ENCODE measurements around the gene HOXB4.
A peak's percentile ranks its signal among the peaks of the same experiment; 100 is the strongest.

The HOXB4 gene

DNA sequence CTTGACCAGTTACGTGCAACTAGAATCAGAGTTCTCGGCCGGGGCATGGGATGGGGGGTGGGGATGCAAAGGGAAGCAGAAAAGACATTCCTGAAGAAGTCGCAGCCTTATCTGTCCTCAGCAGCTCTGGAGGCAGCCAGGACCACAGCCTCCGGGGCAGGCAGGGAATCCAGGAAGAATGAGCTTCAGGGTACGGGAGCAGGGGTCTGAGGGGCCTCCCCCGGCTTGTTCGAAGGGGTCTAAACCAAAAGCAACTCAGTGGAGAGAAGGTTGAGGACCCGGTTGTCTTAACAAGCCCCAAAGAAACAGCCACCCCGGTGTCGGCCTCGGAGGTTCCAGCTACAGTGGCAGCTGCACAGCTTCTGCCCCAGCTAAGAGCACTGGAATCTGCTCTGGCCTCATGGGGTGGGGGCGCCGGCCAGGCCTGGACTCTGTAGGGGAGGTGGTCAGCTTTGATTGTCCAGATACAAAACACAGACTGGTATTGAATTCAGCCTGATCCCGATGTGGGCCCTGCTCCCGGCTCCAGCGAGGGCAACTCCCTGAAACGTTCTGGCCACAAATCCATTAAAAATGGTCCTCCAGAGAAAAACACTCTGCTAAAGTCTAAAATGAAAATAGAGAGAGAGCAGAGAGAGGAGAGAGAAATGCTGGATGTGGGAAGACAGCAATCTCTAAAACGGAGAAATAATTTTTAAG, 7.7 kb downstream of the HOXB4 start:
- H3K9me3 ChIP-seq (ENCODE audit: control insufficient read depth in 1 of 2, low read length in 2 of 2): no peaks in the 10 kb centered on the region
- H3K36me3 ChIP-seq (ENCODE audit: control insufficient read depth in 1 of 2, insufficient read depth in 2 of 2, low read length in 2 of 2): no peaks in the 10 kb centered on the region
- peak overlapping the region in 1 of 2 donors; percentile 53 for H3K4me3 ChIP-seq (ENCODE audit: low read depth in 1 of 2, low read length in 2 of 2)
- H3K4me1 ChIP-seq (ENCODE audit: control insufficient read depth in 1 of 2, insufficient read depth in 2 of 2, low read length in 2 of 2): peaks cover 7 to 15% of the 10 kb centered on the region in 2 donors
- H3K27ac ChIP-seq (ENCODE audit: low read depth, low read length): peak overlapping the region; percentile 44
- H3K27me3 ChIP-seq (ENCODE audit: control insufficient read depth in 1 of 2, insufficient read depth in 2 of 2, low read length in 2 of 2): peaks cover 76 to 96% of the 10 kb centered on the region in 2 donors
- peak overlapping the region in 1 of 2 donors; percentile 16 for H3K9ac ChIP-seq (ENCODE audit: low read depth in 1 of 2, low read length in 2 of 2)

DNA sequence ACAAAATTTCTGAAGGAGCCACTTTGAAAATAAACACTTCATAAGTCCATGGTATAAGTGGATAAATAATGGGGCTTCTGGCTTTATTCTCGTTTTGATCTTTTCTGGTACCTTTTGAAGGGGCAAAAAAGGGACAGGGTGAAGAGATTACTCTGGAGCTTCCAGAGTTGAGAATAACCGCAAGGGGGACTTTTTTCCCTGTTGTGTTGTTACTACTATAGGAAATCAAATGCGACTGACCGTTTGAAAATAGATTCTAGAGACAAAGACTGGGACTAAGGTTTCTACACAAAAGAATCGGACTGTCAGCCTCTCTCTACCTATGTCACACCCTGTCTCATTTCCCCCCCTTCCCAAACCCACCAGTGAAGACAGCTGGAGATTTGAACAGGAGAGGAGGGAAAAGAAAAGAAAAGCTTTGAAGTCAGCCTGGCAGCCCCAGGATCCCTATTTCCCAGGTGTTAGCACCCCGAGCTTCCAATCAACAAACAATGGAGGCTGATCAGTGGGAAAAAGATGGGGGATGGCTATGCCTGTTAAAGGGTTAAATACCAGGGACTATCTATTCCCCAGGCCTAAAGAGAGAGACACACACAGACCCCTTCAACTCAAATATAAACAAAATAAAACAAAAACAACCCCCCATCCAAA, 8.4 kb downstream of the HOXB4 start:
- Histone ChIP-seq H3K27me3 (ENCODE audit: control insufficient read depth in 1 of 2, insufficient read depth in 2 of 2, low read length in 2 of 2) (peaks cover 80 to 97% of the 10 kb centered on the region in 2 donors), H3K4me1 (ENCODE audit: control insufficient read depth in 1 of 2, insufficient read depth in 2 of 2, low read length in 2 of 2) (peaks cover 7 to 15% of the 10 kb centered on the region in 2 donors), H3K27ac (ENCODE audit: low read depth, low read length) (peak overlapping the region; percentile 44), H3K36me3 (ENCODE audit: control insufficient read depth in 1 of 2, insufficient read depth in 2 of 2, low read length in 2 of 2) (no peaks in the 10 kb centered on the region), H3K9me3 (ENCODE audit: control insufficient read depth in 1 of 2, low read length in 2 of 2) (no peaks in the 10 kb centered on the region), H3K4me3 (ENCODE audit: low read depth in 1 of 2, low read length in 2 of 2) (no peak overlapping the region), H3K9ac (ENCODE audit: low read depth in 1 of 2, low read length in 2 of 2) (no peak overlapping the region)

DNA sequence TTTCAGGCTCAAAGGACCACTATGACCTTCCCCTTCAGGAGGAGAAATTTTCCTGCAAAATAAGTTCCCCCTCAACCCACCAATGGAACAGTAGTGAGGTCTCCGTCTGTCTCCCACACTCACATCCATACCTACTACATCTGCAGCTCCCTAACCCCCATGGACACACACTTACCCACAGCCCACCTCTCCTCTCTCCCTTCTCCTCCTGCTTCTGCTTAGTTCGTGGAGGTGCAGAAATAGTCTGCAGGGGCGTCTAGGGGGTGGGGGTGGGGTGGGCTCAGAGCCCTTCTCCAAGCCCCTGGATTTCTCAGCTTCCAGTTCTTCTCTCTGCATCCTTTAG, 8.9 kb downstream of the HOXB4 start:
- H3K4me1 ChIP-seq (ENCODE audit: control insufficient read depth in 1 of 2, insufficient read depth in 2 of 2, low read length in 2 of 2): peaks cover 7 to 15% of the 10 kb centered on the region in 2 donors
- H3K27ac ChIP-seq (ENCODE audit: low read depth, low read length): no peak overlapping the region
- peaks cover 79 to 96% of the 10 kb centered on the region in 2 donors for H3K27me3 ChIP-seq (ENCODE audit: control insufficient read depth in 1 of 2, insufficient read depth in 2 of 2, low read length in 2 of 2)
- peak overlapping the region in 1 of 2 donors; percentile 12 for H3K4me3 ChIP-seq (ENCODE audit: low read depth in 1 of 2, low read length in 2 of 2)
- no peaks in the 10 kb centered on the region for H3K36me3 ChIP-seq (ENCODE audit: control insufficient read depth in 1 of 2, insufficient read depth in 2 of 2, low read length in 2 of 2)
- no peaks in the 10 kb centered on the region for H3K9me3 ChIP-seq (ENCODE audit: control insufficient read depth in 1 of 2, low read length in 2 of 2)
- H3K9ac ChIP-seq (ENCODE audit: low read depth in 1 of 2, low read length in 2 of 2): no peak overlapping the region

DNA sequence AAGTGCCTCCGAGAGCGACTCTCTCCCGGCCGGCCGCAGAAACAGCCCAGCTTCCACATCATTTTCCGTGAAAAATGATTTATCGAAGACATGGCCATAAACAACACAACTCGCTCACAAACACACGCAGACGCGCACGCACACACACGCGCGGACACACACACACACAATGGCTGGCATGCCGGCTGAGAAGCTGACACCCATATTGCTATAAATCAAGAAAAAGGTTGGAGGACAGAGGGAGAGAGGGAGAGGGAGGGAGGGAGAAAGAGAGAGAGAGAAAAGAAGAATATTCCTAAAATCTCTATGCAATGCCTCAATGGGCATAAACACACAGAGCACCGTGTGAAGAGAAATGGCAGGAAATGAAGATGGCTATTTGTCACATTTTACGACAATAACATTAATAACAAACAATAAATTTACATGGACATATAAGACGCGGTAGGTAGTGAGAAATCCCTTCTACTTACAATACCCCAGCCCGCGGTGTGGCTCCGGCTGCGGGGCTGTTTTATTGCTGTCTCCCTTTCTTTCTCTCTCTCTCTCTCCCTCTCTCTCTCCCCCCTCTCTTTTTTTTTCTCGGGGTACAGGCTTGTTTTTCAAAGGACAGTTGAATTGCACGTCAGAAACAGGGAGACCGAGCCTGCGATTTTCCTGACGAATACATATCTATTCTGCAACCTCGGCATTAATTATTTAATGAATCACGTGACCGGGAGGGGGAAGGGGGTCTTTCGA, 9.5 kb downstream of the HOXB4 start:
- Histone ChIP-seq H3K4me3 (ENCODE audit: low read depth in 1 of 2, low read length in 2 of 2) (peak overlapping the region; percentile 12 to 15), H3K4me1 (ENCODE audit: control insufficient read depth in 1 of 2, insufficient read depth in 2 of 2, low read length in 2 of 2) (peaks cover 7 to 15% of the 10 kb centered on the region in 2 donors), H3K9me3 (ENCODE audit: control insufficient read depth in 1 of 2, low read length in 2 of 2) (no peaks in the 10 kb centered on the region), H3K27ac (ENCODE audit: low read depth, low read length) (peak overlapping the region; percentile 17), H3K27me3 (ENCODE audit: control insufficient read depth in 1 of 2, insufficient read depth in 2 of 2, low read length in 2 of 2) (peaks cover 77 to 92% of the 10 kb centered on the region in 2 donors), H3K9ac (ENCODE audit: low read depth in 1 of 2, low read length in 2 of 2) (no peak overlapping the region), H3K36me3 (ENCODE audit: control insufficient read depth in 1 of 2, insufficient read depth in 2 of 2, low read length in 2 of 2) (no peaks in the 10 kb centered on the region)

DNA sequence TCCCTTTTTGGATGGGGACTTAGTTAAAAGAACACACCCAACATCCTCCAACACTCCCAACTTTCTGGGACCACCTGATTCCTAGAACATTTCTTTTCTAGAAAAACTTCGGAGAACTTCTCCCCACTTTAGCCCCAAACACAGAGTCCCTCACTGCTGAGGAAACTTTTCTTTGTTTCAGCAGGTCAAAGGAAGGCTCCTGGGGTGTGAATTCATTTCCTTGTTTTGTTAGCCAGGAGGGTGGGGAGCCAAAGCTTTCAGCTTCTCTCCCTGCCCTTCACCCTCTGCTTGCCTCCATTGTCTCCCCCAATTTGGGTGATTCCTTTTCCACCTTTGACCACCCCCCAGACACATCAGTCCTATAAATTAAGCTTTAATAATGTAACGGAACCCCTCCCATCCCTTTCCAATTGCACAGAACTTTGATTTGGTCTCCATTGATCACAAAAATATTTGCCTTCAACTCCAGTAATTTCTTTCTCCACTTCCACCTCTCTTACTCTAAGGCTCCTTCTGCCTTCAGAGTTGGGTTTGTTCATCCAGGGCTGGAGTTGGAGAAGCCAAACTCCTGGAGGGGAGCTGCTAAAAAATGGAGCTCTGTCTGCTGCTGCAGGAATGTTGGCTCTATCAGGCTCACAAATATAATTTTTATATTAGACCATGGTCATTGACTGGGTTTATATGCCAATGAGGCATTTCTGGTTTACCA, 10.3 kb downstream of the HOXB4 start:
- Histone ChIP-seq H3K27me3 (ENCODE audit: control insufficient read depth in 1 of 2, insufficient read depth in 2 of 2, low read length in 2 of 2) (peaks cover 79 to 92% of the 10 kb centered on the region in 2 donors), H3K36me3 (ENCODE audit: control insufficient read depth in 1 of 2, insufficient read depth in 2 of 2, low read length in 2 of 2) (no peaks in the 10 kb centered on the region), H3K9ac (ENCODE audit: low read depth in 1 of 2, low read length in 2 of 2) (no peak overlapping the region), H3K4me3 (ENCODE audit: low read depth in 1 of 2, low read length in 2 of 2) (no peak overlapping the region), H3K4me1 (ENCODE audit: control insufficient read depth in 1 of 2, insufficient read depth in 2 of 2, low read length in 2 of 2) (peaks cover 11 to 15% of the 10 kb centered on the region in 2 donors), H3K9me3 (ENCODE audit: control insufficient read depth in 1 of 2, low read length in 2 of 2) (no peaks in the 10 kb centered on the region), H3K27ac (ENCODE audit: low read depth, low read length) (no peak overlapping the region)

DNA sequence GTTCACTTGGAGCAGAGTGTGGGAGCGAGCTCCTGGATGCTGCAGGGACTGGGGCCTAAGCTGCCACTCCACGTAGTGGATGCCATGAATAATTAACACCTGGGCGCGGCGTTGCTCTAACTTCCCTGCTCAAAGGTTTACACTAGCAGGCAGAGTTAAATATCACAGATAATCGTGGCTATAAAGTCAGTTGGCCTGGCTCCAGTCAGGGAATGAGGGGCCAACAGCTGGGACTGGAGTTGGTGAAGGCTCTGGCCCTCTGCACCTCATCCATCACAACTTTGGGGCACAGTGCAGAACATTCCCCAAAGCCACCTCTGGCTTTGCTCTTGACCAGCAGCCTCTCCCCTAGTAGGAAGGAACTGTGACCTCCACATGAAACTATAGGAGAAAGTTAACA, 10.9 kb downstream of the HOXB4 start:
- no peaks in the 10 kb centered on the region for H3K9me3 ChIP-seq (ENCODE audit: control insufficient read depth in 1 of 2, low read length in 2 of 2)
- H3K36me3 ChIP-seq (ENCODE audit: control insufficient read depth in 1 of 2, insufficient read depth in 2 of 2, low read length in 2 of 2): no peaks in the 10 kb centered on the region
- no peak overlapping the region for H3K27ac ChIP-seq (ENCODE audit: low read depth, low read length)
- peaks cover 78 to 91% of the 10 kb centered on the region in 2 donors for H3K27me3 ChIP-seq (ENCODE audit: control insufficient read depth in 1 of 2, insufficient read depth in 2 of 2, low read length in 2 of 2)
- peaks cover 15 to 17% of the 10 kb centered on the region in 2 donors for H3K4me1 ChIP-seq (ENCODE audit: control insufficient read depth in 1 of 2, insufficient read depth in 2 of 2, low read length in 2 of 2)
- no peak overlapping the region for H3K9ac ChIP-seq (ENCODE audit: low read depth in 1 of 2, low read length in 2 of 2)
- H3K4me3 ChIP-seq (ENCODE audit: low read depth in 1 of 2, low read length in 2 of 2): no peak overlapping the region

DNA sequence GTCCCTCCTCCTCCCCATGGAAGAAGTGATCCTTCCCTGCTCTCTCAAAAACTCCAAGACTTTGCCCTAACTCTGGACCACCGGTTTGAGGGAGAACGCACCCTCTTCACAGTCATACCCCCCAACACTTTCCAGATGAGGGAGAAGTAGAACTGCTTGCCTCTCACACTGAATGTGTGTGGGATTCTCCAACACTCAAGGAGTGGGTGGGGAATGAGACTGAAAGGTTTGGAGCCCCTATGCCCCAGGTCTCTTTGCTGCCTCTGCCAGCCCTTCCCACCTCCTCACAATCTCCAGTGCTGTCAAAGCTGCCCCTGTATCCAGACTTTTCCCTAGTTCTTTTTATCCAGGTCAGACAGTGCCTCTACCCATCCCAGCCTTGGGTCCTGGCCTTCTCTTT, 11.4 kb downstream of the HOXB4 start:
- Histone ChIP-seq H3K27me3 (ENCODE audit: control insufficient read depth in 1 of 2, insufficient read depth in 2 of 2, low read length in 2 of 2) (peaks cover 76 to 91% of the 10 kb centered on the region in 2 donors), H3K27ac (ENCODE audit: low read depth, low read length) (no peak overlapping the region), H3K4me1 (ENCODE audit: control insufficient read depth in 1 of 2, insufficient read depth in 2 of 2, low read length in 2 of 2) (peaks cover 15 to 21% of the 10 kb centered on the region in 2 donors), H3K9me3 (ENCODE audit: control insufficient read depth in 1 of 2, low read length in 2 of 2) (no peaks in the 10 kb centered on the region), H3K9ac (ENCODE audit: low read depth in 1 of 2, low read length in 2 of 2) (no peak overlapping the region), H3K36me3 (ENCODE audit: control insufficient read depth in 1 of 2, insufficient read depth in 2 of 2, low read length in 2 of 2) (no peaks in the 10 kb centered on the region), H3K4me3 (ENCODE audit: low read depth in 1 of 2, low read length in 2 of 2) (no peak overlapping the region)

DNA sequence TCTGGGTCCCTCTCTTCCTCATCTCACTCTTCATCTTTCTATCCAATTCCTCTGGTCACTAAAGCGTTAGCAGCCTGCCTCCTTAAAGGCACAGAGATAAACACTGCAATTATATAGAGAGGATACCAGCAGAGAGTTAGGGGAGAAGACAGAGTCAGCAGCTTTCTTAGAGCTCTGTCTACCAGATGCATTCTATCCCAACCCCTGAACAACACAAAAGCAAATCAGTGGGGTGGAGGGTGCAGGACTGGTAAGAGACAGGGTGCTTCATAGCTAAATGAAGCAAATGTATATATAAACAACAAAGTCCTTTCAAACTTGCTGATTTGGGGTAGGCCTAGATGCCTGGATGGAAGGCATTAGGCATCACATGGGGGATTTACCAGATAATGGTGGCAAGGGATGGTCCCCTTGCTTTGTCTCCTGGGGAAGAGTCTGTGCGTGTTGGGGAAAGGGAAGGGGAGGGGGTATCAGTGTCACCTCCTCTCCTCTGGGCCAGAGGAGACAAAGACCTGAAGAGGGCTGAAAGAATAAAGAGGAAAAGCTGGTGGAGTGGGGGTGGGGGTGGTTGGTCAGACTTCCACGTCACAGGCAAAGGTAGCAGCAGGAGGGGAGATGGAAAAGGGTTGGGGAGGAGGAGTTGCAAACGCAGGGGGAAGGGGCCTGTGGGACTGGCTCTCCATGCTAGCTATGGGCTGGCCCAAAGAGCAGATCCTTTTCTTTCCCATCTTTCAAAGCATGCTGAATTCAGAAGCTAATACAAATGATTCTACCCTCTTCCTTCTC, 12.0 kb downstream of the HOXB4 start:
- Histone ChIP-seq H3K27ac (ENCODE audit: low read depth, low read length) (no peak overlapping the region), H3K9me3 (ENCODE audit: control insufficient read depth in 1 of 2, low read length in 2 of 2) (no peaks in the 10 kb centered on the region), H3K4me1 (ENCODE audit: control insufficient read depth in 1 of 2, insufficient read depth in 2 of 2, low read length in 2 of 2) (peaks cover 15 to 21% of the 10 kb centered on the region in 2 donors), H3K9ac (ENCODE audit: low read depth in 1 of 2, low read length in 2 of 2) (no peak overlapping the region), H3K4me3 (ENCODE audit: low read depth in 1 of 2, low read length in 2 of 2) (no peak overlapping the region), H3K36me3 (ENCODE audit: control insufficient read depth in 1 of 2, insufficient read depth in 2 of 2, low read length in 2 of 2) (no peaks in the 10 kb centered on the region), H3K27me3 (ENCODE audit: control insufficient read depth in 1 of 2, insufficient read depth in 2 of 2, low read length in 2 of 2) (peaks cover 70 to 86% of the 10 kb centered on the region in 2 donors)

DNA sequence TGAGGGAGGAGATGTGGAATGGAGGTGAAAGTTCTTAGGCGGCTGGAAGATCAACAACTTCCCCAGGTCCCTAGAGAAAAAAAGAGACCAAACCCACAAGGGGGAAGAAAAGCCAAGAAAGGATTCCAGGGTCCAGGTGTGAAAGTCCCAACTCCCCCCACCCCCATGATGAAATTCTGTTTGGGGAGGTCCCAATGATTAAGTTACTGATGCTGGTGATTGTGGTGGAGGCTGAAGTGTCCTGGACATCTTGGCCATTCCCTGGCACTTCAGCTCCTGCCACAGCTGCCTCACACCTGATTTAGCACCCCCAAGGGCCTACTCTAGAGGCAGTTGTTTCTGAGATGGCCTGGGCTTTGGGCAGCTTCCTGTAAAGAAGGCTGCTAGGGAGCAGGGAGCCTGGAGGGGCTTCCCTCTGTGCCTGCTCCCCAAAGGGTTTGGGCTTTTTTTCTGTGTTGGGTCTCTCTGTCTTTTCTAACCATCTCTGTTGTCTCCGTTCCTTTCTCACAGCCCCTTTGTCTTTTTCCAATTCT, 13.1 kb downstream of the HOXB4 start:
- H3K9me3 ChIP-seq (ENCODE audit: control insufficient read depth in 1 of 2, low read length in 2 of 2): no peaks in the 10 kb centered on the region
- no peak overlapping the region for H3K9ac ChIP-seq (ENCODE audit: low read depth in 1 of 2, low read length in 2 of 2)
- no peak overlapping the region for H3K27ac ChIP-seq (ENCODE audit: low read depth, low read length)

More for the DNA sequence above, 13.1 kb downstream of the HOXB4 start:
- no peaks in the 10 kb centered on the region for H3K36me3 ChIP-seq (ENCODE audit: control insufficient read depth in 1 of 2, insufficient read depth in 2 of 2, low read length in 2 of 2)
- peaks cover 64 to 75% of the 10 kb centered on the region in 2 donors for H3K27me3 ChIP-seq (ENCODE audit: control insufficient read depth in 1 of 2, insufficient read depth in 2 of 2, low read length in 2 of 2)
- no peak overlapping the region for H3K4me3 ChIP-seq (ENCODE audit: low read depth in 1 of 2, low read length in 2 of 2)
- H3K4me1 ChIP-seq (ENCODE audit: control insufficient read depth in 1 of 2, insufficient read depth in 2 of 2, low read length in 2 of 2): peaks cover 15 to 21% of the 10 kb centered on the region in 2 donors

All from duodenal mucosa (tissue), 2 donors.